Fibroblast of the aortic adventitia (primary cell): ENCODE measurements around the gene AGBL4. TPM values are rescaled to one million over a fixed set of nuclear protein-coding genes. Genes with fewer than 3 reads are reported as not detected.
A peak's percentile ranks its signal among the peaks of the same experiment; 100 is the strongest.

ENCODE experiments used
- DNase-seq: peaks from one replicate; pipeline ENCODE4 v3.0.0-alpha.2; 2010; ENCODE audit warnings: low read depth
- H3K4me3 ChIP-seq: 2 replicates; pipeline ENCODE4 v1.5.1; 2011; ENCODE audit warnings: low read depth, mild to moderate bottlenecking, control low read depth, low read length, moderate library complexity
- total RNA-seq: library from RNA; depleted of rRNA; stranded (reverse); fragments of >200 nt; gene quantifications from 2 replicates; pipeline ENCODE4 v1.2.3, GENCODE V29; 2012; ENCODE audit warnings: low replicate concordance
- TF ChIP-seq, protein P1 (sequence below): IDR thresholded peaks from 2 replicates; pipeline ENCODE4 v1.5.1; 2011; ENCODE audit warnings: mild to moderate bottlenecking, low read length, control low read depth, inconsistent platforms; ENCODE audit not compliant: insufficient read depth

AGBL4 gene
- total RNA-seq, 1 donor = not detected

DNA sequence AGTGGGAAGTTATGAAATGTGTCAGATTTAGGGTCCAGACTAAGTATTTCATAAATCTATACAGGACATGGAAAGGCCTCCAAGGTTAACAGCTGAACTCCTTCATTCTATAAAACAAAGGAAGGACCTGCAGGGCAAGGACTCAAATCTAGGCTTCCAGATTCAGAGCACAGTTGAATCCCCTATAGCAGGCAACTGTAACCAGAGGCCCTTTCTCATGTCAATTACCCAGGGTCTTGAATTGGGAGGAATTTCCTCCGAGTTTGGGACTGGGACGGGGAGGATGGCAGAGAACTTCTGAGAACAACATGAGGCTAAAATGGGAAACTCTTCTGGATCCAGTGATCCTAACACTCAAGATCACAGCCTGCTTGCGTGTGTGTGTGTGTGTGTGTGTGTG is 1134.1 kb downstream of the AGBL4 start:
- TF ChIP-seq, protein P1, sequence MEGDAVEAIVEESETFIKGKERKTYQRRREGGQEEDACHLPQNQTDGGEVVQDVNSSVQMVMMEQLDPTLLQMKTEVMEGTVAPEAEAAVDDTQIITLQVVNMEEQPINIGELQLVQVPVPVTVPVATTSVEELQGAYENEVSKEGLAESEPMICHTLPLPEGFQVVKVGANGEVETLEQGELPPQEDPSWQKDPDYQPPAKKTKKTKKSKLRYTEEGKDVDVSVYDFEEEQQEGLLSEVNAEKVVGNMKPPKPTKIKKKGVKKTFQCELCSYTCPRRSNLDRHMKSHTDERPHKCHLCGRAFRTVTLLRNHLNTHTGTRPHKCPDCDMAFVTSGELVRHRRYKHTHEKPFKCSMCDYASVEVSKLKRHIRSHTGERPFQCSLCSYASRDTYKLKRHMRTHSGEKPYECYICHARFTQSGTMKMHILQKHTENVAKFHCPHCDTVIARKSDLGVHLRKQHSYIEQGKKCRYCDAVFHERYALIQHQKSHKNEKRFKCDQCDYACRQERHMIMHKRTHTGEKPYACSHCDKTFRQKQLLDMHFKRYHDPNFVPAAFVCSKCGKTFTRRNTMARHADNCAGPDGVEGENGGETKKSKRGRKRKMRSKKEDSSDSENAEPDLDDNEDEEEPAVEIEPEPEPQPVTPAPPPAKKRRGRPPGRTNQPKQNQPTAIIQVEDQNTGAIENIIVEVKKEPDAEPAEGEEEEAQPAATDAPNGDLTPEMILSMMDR = no peak
- H3K4me3 ChIP-seq = no peak overlapping the region
- DNase-seq = no peak

DNA sequence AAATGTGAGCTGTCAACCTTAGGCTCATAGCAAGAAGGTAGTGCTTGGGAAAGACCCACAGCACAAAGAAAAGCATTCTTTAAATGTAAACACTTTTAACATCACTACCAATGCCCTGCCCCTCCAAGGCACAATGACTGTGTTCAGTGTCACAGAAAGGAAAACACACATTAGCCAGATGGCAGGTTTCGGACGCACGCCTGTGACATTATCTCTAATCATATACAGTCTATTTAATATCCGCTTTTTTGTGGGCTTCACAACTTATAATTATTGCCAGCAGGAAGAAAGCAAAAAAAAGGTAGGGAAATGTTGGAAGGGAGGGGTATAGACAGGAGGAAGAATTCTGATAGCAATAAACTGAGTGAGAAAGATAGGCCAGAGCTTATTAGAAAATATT is 1134.7 kb downstream of the AGBL4 start:
- no peak overlapping the region for H3K4me3 ChIP-seq
- DNase-seq = no peak
- TF ChIP-seq, protein P1 = no peak

DNA sequence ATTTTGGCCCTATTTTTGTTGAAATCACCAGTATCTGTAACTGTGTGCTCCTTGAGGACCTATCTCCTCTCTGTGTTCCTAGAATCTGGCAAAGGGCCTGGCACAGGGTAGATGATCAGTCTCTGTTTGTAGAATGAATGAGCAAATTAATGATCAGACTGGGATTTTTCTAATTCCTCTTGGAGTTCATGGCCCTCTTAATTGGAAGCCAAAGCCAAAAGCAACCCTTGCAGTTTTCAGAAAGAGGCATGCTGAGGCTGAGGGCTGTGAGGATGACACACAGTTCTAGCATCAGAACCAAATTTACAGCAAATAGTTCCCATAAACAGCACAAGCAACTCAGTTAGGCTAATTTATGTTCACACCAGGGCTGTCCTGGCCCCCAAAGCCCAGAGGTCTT is 1136.0 kb downstream of the AGBL4 start:
- H3K4me3 ChIP-seq = no peak overlapping the region
- DNase-seq = no peak

DNA sequence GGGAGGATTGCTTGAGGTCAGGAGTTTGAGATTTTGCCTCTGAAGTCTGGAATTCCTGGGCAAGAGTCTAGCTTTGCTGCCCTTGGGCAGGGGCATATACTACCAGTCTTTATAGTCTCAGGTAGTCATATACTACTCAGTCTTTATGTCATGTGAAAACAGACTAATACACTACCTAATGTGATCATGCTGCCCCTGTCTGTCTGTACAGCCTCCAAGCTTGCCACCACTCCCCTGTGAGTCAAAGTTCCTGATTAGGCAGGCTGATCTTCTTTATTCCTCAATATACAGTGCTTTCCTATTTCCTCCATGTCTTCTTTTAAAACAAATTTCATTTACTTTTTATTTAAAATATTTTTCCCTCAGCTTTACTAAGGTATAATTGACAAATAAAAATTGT is 1141.7 kb downstream of the AGBL4 start:
- no peak overlapping the region for H3K4me3 ChIP-seq
- TF ChIP-seq, protein P1 = no peak
- no peak for DNase-seq

More for the DNA sequence above, 1136.0 kb downstream of the AGBL4 start:
- TF ChIP-seq, protein P1 = no peak

DNA sequence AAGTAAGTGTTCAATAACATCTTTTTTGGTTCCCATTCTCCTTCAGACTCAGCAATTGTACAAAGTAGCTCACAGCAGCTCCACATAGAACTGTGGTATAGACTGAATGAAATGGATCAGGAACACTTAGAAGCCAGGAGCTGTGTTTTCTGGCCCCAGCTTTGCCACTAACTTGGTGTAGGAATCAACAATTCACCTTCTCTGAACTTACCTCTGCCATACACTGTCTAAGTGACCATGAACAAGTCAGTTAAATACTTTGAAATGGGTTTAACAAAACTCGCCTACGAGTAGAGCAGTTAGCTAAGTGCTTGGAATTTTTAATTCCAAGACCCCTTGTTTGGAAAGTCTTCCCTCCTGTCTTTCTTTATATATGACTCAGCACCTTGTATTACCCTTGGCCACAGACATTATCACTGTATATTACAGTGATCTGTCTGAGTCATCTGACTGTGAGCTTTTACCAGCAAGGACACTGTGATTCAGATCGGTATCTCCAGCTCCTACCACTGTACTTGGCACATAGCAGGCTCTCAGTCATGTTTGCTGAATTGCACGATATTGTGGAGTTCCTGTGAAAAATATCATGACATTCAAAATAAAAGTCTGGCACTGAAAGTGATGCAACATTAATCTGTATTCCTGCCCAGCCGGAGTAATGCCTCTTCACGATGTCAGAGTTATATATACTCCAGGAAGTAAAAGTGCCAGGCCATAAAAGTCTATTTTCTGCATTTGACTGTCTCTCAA is 1145.4 kb downstream of the AGBL4 start:
- no peak overlapping the region for H3K4me3 ChIP-seq
- TF ChIP-seq, protein P1 = no peak
- peak; percentile 95 for DNase-seq

DNA sequence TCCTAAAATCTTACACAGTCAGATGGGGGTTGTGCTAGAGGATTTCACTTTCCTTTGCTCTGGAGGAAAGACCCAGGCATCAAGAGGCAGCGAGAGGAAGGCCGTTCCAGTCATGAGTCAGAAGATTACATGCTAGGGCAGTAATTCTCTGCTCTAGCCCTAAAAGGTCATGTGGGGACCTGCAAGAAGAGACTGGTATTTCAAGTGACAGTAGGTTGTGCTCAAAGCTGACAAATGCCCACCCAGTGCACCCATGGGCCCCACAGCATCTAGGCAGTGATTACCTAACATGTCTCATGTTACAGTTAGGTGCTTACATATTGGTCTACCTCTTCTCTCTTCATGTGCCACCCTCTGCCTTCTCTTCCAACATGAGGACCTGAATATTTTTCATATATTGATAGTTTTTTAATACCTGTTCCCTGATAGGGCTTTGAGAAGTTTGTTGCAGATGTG is 1147.4 kb downstream of the AGBL4 start:
- DNase-seq = peak; percentile 56
- H3K4me3 ChIP-seq = no peak overlapping the region
- TF ChIP-seq, protein P1 = no peak
